Tibial artery (tissue), 4 donors: ENCODE results near the gene OGFR.
A peak's percentile ranks its signal among the peaks of the same experiment; 100 is the strongest.

Source experiments
- DNase-seq, 2 donors: peaks; one replicate each; pipeline ENCODE4 v3.0.0-alpha.2; 2019
- H3K27ac ChIP-seq, 2 donors: fragments of 200-600 bp; sonication (generic) in 1 of 2; 1 replicate in 1 of 2; 2 replicates in 1 of 2; pipeline ENCODE4 v1.5.1; 2018 to 2019; ENCODE audit warnings: mild to moderate bottlenecking in 1 of 2
- H3K27me3 ChIP-seq, 2 donors: fragments of 200-600 bp; sonication (generic) in 1 of 2; one replicate each; pipeline versions ENCODE4 v1.5.1 to v1.6.0; 2016 to 2019
- H3K36me3 ChIP-seq, 3 donors: fragments of 200-600 bp; sonication (generic) in 2 of 3; one replicate each; pipeline ENCODE4 v1.5.1; 2016 to 2019; ENCODE audit warnings: mild to moderate bottlenecking in 2 of 3
- H3K4me1 ChIP-seq, 4 donors: fragments of 200-600 bp; sonication (generic) in 2 of 4; 1 replicate in 3 of 4; 2 replicates in 1 of 4; pipeline ENCODE4 v1.5.1; 2016 to 2019
- H3K4me3 ChIP-seq, 2 donors: fragments of 200-600 bp; sonication (generic) in 1 of 2; 1 replicate in 1 of 2; 2 replicates in 1 of 2; pipeline ENCODE4 v1.5.1; 2018 to 2019; ENCODE audit warnings: mild to moderate bottlenecking in 2 of 2
- H3K9me3 ChIP-seq, 3 donors: fragments of 200-600 bp; sonication (generic) in 1 of 3; one replicate each; pipeline ENCODE4 v1.5.1; 2016 to 2019
- CTCF ChIP-seq, 2 experiments: fragments of 200-600 bp in 1 of 2; fragments of 450-650 bp in 1 of 2; IDR thresholded peaks; one replicate each; pipeline ENCODE4 v1.5.1; 2017 to 2019; ENCODE audit warnings: antibody characterized with exemption in 2 of 2, mild to moderate bottlenecking in 1 of 2, moderate library complexity in 1 of 2
- intact Hi-C: fragments of 100-400 bp; cut with DNase I; formaldehyde crosslinking; loops from one replicate; pipeline ENCODE4 v1.15.0; 2023; ENCODE audit warnings: low total_unique reads

Gene OGFR

GRCh38 chr20:62807444-62808210 lies 3.0 kb downstream of the OGFR start:
- Histone ChIP-seq H3K4me3 (no peak overlapping the region), H3K27ac (no peak overlapping the region), H3K27me3 (no peaks in the 10 kb centered on the region), H3K36me3 (peaks cover 50 to 61% (median 59%) of the 10 kb centered on the region in 3 donors), H3K9me3 (no peaks in the 10 kb centered on the region), H3K4me1 (peaks cover 0 to 46% (median 26%) of the 10 kb centered on the region in 4 donors)
- intact Hi-C loops = loop anchor here (5.0 to 10.0 kb wide), 2 partner anchors 57 to 140 kb away; partner anchors contain the start of gene TCFL5
- TF ChIP-seq CTCF (IDR thresholded peaks at IDR 0.05) = no peak
- no peak for DNase-seq

- intact Hi-C loops = loop anchor here (5.0 to 10.0 kb wide), 2 partner anchors 56 to 141 kb away; partner anchors contain the start of gene TCFL5
- no peak overlapping the region for H3K27ac ChIP-seq
- peak; percentile 55 to 81 for DNase-seq
- no peaks in the 10 kb centered on the region for H3K27me3 ChIP-seq
- H3K36me3 ChIP-seq = peaks cover 53 to 68% (median 64%) of the 10 kb centered on the region in 3 donors
- TF ChIP-seq CTCF (IDR thresholded peaks at IDR 0.05) = peak; percentile 85 to 93
- no peak overlapping the region for H3K4me3 ChIP-seq
- H3K4me1 ChIP-seq = peaks cover 0 to 39% (median 26%) of the 10 kb centered on the region in 4 donors
- no peaks in the 10 kb centered on the region for H3K9me3 ChIP-seq
Observed at GRCh38 chr20:62808211-62808865, 3.7 kb downstream of the OGFR start.

- no peak for TF ChIP-seq CTCF (IDR thresholded peaks at IDR 0.05)
Observed at GRCh38 chr20:62809530-62810428, 5.1 kb downstream of the OGFR start.

GRCh38 chr20:62811320-62811719 lies 6.7 kb downstream of the OGFR start:
- Histone ChIP-seq H3K4me3 (no peak overlapping the region), H3K27me3 (peaks cover under 1 to 28% of the 10 kb centered on the region in 2 donors), H3K4me1 (peaks cover 0 to 40% (median 25%) of the 10 kb centered on the region in 4 donors), H3K36me3 (peaks cover 53 to 78% (median 72%) of the 10 kb centered on the region in 3 donors), H3K9me3 (no peaks in the 10 kb centered on the region), H3K27ac (no peak overlapping the region)
- no peak for DNase-seq
- TF ChIP-seq CTCF (IDR thresholded peaks at IDR 0.05) = no peak
- intact Hi-C loops = loop anchor here (5.0 kb wide), 1 partner anchor 126 kb away; the partner anchor contains the start of gene GID8

More at GRCh38 chr20:62809530-62810428, 5.1 kb downstream of the OGFR start:
- Histone ChIP-seq H3K27ac (no peak overlapping the region), H3K4me1 (peaks cover 0 to 35% (median 22%) of the 10 kb centered on the region in 4 donors), H3K9me3 (no peaks in the 10 kb centered on the region), H3K4me3 (no peak overlapping the region), H3K36me3 (peaks cover 53 to 78% (median 72%) of the 10 kb centered on the region in 3 donors), H3K27me3 (peaks cover 0 to 13% of the 10 kb centered on the region in 2 donors)
- intact Hi-C loops = loop anchor here (5.0 to 10.0 kb wide), 3 partner anchors 55 to 142 kb away; partner anchors contain the start of genes GID8 and TCFL5
- DNase-seq = no peak

GRCh38 chr20:62811720-62812119 lies 7.1 kb downstream of the OGFR start:
- H3K27me3 ChIP-seq = peaks cover 3 to 32% of the 10 kb centered on the region in 2 donors
- no peak for TF ChIP-seq CTCF (IDR thresholded peaks at IDR 0.05)
- peaks cover 0 to 40% (median 25%) of the 10 kb centered on the region in 4 donors for H3K4me1 ChIP-seq
- intact Hi-C loops = loop anchor here (5.0 kb wide), 1 partner anchor 126 kb away; the partner anchor contains the start of gene GID8
- H3K9me3 ChIP-seq = no peaks in the 10 kb centered on the region
- H3K27ac ChIP-seq = no peak overlapping the region
- H3K36me3 ChIP-seq = peaks cover 53 to 76% (median 72%) of the 10 kb centered on the region in 3 donors
- H3K4me3 ChIP-seq = no peak overlapping the region
- no peak for DNase-seq
